HG02623 (cell line): ENCODE measurements around the gene GPN2.
A peak's percentile ranks its signal among the peaks of the same experiment; 100 is the strongest.

Experiments
- ATAC-seq: cut with Tn5 transposase; IDR thresholded peaks from one replicate; pipeline ENCODE4 v1.9.1; 2021; ENCODE audit warnings: moderate library complexity; ENCODE audit not compliant: unreplicated experiment

GPN2 gene

DNA sequence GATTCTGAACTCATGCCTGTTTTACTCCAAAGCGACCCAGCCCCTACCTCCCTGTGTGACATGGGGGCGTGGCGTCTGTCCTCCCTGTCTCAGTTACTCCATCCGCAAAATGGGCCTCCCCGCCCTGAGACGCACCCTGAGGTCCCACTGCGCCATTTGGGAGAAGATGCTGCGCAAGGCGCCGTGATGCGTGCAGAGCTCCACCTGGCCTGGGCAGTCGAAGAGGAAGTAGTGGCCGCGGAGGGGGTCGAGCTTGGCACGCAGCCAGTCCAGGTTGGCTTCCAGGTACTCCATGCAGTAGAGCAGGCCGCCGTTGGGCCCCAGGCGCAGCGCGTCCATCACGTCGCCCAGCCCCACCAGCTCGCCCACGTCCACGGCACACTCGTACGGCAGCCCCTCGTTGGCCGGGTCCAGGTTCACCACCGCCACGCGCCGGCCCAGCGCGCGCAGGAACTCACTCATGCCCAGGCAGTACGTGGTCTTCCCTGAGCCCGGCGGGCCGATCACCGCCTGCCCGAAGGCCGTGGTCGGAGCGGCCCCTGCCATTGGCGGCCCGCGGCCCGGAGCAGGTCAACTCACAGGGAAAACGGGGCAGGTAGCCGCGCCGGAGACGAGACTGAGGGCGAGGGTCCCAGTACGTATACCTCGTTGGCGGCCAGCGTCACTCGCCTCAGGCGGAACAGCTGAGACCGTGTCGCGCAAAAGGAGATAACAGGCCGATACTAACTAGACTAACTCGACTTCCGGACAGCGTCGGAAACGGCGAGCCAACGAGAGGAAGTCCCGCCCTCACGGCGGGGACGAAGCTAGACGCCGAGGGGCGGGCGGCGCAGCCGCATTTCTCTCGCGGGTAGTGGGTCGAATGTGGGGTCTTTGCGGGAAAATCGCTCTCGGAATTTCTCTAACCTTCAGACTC is at the start of gene GPN2:
Gene GPN2 (minus strand): TSS at position 733 of the 916 bp plus-strand sequence. CDS start 187 bp downstream, at position 546.
- peak; percentile 76 for ATAC-seq

DNA sequence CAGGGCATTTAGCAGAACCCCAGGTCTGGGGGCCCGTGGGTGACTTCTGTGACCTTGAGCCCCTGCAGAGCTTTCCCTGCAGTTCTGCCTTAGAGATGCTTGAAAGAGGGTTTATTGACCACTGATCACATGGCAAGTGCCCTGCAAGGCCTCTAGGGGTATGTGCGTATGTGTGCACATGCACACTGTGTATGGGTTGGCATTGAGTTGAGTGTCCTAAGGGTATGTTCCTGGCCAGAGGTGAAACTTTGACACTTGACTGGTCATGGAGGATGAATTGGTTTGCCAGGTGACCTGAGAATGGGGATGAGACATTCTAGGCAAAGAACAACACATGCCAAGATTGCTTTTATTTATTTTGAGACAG is 48.6 kb upstream of the GPN2 start:
- ATAC-seq, result no peak

DNA sequence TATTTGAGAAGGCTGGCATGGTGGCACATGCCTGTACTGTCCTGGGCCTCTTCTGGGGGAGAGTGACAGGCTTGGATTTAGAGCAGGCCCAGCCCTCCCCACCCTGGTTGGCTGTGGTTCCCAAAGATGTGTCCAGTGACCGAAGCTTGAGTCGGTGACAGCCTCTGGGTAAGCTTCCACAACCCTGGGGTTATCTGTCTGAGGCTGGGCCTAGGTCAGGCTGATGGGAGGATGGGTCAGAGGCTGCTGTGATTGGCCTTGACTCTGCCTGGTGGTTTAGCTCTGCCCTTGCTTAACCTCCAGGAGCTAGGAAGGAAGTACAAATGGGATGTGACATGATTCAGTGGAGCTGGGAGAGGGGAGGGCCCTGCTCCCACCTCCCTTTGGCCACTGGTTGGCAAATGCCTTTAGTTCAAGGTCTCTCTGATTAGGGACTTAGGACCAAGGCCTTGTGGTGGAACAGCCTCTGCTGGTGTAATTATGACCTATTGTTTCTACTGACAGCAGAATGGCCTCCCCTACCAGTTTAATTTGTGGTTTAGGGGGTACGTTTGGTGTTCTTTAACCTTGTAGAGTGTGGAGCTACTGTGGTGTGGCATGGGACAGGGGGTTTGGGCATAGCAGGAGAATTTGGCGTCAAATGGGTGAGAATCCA is 48.0 kb upstream of the GPN2 start:
- ATAC-seq, result no peak

DNA sequence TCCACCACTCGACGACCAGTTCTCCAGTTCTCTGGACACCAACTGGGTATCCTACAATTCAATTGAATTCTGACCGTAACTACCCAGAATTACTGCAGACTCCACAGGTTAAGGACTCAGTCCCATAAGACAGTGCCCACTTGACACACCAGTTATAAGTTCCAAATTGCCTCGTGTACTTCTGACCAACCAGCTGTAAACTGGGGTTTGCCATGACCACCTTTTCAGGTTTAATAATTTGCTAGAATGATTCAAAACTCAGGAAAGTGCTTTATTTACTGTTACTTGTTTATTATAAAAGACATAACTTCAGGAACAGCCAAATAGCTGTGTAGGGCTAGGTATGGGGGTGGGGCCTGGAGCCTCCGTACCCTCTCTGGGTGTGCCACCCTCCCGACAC is 46.7 kb upstream of the GPN2 start:
- no peak for ATAC-seq

DNA sequence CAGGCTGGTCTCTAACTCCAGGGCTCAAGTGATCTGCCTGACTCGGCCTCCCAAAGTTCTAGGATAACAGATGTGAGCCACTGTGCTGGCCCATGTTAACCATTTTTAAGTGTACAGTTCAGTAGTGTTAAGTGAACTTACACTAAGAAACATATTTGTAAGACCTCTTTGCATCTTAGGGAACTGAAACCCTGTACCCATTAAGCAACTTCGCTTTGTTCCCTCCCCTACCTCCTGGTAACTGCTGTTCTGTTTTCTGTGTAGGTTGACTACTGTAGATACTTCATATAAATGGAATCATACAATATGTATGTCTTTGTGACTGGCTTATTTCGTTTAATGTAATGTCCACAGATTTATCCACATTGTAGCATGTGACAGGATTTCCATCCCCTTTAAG is 42.4 kb upstream of the GPN2 start:
- ATAC-seq, result no peak

DNA sequence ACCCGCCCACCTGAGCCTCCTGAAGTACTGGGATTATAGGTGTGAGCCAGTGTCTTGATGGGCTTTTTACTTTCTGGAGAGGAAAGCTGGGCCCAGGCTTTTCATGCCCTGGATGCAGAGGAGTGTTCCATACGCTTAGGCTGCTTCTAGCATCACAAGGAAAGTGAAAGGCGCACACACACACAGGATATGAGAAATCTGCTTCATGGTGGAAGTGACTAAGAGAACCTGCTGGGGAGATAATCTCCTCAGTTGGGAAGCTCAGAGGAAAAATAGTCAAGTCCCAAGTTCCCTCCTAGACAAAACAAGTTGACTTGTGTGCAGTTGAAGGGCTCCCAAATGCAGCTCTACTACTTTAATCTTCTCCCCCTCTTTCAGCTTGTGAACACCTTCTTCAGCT is 33.6 kb upstream of the GPN2 start:
- no peak for ATAC-seq

DNA sequence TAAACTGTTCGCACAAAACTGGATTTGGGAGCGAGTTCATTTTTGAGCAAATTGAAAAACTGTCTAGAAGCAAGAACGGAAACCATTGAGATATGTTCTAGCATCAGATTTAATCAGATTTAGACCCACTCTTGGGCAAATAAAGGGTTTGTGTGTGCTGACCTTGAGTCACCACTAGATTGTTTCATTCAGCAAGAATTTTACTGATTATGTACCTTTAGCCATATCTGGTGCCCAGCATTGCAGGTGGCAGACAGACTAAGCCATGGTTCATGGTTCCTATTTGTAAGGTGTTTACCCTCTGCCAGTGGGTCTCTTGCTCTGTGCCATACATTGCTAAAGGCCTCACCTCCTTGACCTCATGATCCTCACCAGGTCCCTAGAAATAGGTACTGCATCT is 32.8 kb upstream of the GPN2 start:
- no peak for ATAC-seq

DNA sequence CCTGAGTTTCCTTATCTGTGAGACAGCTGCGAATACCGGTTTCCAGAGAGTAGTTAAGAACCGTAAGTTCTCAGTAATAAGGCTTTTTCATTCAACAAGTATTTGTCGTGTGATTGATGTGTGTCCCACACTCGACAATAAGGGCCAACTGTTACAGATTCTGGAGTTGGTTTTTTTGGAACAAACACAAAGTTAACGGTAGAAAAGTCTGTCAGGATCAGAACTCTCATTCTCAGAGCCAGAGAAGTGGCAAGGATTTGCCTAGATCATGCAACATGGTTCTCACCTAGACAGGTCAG is 32.3 kb upstream of the GPN2 start:
- ATAC-seq, result no peak

DNA sequence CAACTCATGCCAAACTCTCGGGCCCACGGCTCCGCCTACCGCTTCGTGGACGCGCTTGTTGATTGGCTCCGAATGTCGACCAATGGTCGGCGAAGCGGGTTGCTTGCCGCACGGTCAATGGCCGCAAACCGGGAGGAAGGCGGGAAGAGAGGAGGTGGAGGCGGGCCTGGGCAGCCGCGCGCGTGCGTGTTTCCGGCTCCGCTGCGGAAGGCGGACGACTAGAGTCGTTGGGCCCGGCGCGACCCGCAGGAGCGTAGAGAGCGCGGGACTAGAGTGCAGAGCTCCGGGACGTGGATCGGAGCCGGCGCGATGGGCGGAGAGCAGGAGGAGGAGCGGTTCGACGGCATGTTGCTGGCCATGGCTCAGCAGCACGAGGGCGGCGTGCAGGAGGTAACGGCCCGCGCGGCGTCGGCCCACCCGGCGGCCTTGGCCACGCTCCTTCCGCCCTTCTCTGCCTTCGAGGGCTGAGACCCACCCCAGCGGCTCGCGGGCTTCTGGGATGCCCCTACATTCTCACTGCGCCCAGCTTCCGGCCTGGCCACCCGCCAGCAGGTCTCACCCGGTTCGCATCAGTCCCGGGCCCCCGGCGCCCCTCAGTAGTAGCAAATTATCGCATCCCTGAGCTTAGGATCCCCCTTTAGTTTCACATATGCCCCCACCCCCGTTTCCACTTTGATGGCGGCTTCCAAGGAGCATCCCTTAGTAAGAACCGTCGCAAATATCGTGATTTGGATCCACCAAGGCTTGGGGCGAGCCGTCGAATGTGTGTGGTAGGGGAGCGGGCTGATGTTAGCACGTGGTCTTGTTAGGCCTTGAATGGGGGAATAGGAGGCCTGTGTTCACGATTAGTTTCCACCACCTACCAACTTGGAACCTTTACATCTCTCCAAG is 31.7 kb upstream of the GPN2 start, which contains the start of gene NUDC:
Gene NUDC (plus strand): TSS at position 204 of the 891 bp plus-strand sequence. CDS start 106 bp downstream, at position 310.
- ATAC-seq, result peak; percentile 96

DNA sequence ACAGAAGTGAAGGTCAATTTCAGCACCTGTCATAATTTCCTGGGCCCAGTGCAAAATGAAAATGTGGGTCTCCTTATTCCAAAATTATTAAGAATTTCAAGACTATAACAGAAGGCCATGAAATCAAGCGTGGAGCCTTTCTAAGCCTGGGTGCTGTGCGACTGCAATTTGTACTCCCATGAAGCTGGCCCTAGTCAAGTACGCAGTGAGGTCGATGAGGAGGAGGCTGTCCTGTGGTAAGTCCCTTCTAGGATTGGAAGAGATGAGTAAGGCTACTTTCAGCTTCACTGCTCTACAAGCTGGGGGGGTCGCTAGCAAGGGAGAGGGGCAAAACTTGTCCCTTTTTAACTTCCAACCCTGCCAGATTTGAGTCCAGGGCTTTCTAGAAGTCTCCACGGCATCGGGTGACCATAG is 31.1 kb upstream of the GPN2 start:
- peak; percentile 20 for ATAC-seq

DNA sequence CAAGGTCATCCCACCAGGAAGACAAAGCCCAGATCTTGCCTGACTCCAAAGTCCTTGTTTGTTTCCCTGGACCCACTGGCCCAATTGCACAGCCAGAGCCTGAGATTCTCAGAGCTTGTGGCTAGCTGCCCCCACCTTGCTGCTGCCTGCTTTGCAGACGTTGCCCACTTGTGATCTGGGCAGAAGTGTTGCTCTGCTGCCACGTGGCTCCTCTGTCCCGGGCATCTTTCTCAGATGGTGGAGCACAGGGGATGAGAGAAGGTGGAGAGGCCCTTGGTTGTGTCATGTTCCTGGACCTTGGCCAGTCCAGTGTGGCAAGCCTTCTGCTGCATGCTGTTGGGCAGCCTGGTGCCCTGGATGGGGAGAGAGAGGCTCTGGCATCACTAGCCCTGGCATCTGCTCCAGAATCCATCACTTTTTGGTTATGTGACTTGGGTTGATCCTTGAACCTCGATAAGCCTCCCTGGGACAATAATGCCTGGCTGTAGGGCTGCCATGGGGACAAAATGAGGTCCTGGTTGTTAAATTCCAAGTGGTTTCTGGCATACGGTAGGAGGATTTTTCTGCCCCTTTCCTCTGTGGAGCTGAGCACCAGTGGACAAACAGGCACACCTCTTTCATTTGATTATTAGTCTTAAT is 25.2 kb upstream of the GPN2 start:
- no peak for ATAC-seq

DNA sequence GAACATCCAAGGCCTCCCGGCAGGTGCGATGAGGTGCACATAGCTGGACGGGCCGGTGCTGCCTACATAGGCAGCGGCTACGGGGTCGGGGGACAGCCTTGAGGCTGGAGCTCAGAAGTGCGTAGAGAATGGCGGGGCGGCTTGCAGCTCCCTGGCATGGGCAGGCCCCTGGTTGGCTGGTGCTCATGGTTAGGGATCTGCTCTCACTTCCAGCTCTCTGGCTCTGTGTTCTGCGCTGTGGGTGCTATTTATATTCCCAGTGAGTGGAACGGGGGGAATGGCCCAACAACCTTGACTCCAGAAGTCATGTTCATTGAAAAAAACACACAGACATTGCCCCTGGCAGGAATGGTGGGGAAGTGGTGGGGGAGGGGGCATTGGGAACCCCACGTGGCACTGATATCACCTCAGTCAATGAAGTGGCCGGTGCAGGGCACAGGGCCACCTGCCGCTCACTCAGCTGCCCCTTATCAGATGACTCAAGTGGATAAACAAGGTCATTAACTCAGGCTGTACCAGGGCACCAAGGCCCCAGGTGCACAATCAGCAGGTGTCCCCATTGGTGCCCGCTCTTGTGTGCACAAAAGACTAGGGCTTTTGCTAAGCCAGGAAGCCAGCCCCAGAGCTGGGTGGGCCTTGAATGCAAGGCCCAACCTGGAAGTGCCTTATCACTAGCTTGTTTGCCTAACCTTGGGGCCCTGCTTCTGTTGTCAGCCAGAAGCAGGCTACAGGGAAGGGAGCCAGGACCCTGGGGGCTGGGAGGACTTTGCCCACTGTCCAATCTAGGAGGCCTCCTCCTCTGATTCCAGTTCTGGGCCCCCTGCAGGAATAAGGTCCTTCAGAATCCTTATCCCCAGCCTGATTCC is 23.9 kb upstream of the GPN2 start, which contains the start of gene NR0B2:
Gene NR0B2 (minus strand): TSS at position 222 of the 866 bp plus-strand sequence. CDS start 35 bp downstream, at position 187.
- no peak for ATAC-seq

DNA sequence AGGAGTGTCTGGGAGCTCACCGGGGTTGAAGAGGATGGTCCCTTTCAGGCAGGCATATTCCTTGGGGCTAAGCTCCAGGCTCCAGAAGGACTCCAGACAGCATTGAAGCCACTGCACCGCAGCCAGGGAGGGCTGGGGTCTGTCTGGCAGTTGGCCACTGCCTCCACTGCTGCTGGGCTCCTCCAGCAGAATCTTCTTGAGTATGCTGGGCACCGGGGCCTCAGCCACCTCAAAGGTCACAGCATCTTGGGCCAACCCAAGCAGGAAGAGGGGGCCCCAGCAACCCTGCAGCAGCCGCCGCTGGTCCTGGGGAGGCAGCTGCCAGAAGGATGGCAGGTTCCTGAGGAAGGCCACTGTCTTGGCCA is 23.3 kb upstream of the GPN2 start:
- no peak for ATAC-seq

DNA sequence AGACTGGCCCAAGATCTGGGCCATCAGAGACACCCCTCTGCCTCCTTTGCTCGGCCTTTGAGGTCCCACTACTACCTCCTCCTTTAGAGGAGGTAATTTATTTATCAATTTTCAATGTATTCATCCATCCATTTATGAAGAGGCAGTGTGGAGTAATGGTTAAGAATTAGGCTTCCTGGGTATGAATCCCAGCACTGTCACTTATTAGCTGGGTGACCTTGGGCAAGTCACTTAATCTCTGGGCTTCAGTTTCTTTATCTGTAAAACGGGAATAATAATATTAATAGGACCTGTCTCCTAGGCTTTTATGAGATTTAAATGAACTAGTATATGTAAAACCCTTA is 22.0 kb upstream of the GPN2 start:
- no peak for ATAC-seq

DNA sequence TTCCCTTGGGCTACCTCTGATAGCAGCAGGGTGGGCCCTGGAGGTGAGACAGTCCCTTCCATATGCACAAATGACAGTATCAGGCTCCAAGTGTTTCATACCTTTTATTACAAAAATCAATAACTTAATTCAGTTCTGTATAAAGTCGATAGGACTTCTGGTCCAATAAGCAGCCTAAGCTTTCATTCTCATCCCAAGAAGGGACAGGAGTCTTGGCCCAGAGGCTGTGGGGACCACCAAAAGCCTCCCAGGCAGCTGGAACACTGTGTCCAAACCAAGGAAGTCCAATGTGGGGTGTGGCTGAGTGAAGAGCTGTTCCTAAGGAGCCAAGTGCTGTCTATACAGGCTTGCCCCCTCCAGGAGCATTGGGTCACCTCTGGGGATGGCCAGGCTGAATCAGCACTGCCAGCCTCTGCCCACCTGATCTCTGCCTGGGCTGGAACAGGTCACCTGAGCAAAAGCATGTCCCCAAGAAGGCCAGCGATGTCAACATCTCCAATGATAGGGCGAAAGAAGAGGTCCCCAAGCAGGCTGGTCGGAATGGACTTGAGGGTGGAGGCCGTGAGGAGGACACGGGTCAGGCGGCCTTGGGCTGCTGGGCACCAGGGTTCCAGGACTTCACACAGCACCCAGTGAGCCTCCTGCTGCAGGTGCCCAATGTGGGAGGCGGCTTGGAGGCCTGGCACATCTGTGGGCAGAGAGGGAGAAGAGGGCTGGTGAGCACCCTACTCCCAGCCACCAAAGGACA is 21.5 kb upstream of the GPN2 start:
- ATAC-seq, result no peak

DNA sequence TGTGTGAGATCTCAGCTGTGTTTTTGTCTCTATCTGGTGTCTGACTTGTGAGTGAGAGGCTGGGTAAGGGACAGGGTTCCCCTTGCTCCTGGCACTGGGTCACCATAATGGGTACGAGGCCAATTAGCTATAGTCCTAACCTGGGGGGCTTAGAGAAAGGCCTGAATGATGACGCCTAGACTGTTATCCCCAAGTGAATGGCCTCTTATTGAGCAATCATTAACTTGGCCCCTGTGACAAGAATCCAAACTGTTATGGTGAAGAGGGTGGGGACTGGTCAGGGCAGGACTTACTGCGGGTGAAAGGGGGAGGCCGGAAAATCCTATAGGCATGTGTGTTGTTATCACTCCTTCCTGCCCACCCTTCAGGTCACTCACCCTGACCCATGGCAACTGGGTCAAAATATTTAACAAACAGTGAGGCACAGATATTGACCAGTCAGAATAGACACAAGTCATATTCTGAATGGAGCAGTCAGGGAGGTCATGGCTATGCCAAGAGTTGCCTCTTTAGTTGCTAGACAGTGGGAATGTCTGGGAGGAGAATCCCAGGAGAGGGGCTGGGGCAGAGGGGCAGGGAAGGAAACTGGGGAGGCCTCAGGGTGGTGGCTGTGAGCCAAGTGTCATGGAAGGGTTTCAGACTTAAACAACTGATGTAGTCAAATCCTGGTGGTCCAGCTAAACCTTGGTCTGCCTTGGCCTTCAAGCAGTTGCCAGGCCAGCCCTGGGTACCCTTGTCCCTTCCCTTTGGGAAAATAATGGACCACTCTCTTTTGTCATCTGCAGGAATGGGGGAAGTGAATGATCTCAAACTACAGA is 20.5 kb upstream of the GPN2 start:
- no peak for ATAC-seq

DNA sequence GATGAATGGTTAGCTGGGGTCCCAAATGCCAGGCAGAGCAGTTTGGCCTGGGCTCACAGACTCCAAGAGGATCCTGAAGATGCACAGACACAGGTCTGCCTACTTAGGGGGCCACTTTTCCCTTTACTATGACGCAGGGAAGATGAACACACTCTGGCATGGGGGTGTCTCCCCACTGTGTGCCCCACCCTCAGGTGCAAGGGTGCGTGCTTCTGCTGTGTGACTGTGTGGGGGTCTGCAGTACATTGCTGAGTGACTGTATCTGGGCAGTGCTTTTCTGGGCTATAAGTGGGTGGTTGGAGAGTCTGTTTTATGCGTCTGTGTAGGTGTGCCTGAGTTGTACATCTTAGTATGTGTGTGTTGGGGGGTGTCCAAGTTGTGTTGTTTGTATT is 19.9 kb upstream of the GPN2 start:
- ATAC-seq, result no peak

DNA sequence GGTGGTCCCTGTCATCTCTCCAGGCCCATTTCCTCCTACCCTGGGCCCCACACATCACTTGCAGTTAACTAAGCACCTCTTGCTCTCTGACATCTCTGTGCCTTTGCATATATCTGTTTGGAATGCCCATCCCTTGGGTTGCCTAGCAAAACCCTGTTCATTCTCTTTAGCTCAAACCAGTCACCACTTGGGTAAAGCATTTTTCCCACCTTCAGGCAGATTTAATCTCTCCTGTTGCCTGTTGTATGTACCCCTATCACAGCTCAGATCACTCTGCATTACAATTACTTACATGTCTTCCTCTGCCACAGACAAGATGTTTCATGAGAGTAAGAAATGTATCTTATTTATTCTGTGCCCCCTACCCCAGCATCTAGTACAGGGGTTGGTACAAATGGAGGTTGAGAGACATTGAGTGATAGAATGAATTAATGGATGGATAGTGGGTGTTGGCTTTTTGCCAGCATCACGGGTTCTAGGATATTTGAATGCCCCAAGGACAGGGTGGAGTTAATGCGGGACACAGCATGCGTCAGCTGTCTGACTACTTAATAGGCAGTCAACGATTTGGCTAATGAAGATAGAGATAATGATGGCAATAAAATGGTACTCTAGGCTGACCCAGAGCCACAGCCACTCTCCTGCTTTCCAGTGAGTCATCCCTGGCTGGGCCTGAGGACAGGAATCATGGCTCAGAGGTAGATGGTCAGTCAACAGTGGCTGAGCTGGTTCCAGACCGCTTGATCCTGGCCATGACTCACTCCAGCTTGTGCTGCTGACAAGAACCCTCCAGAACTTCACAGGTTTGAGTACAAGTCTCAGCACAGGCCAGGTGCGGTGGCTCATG is 17.2 kb upstream of the GPN2 start:
- no peak for ATAC-seq
